ENCODE results near the gene GAL3ST2.
A peak's percentile ranks its signal among the peaks of the same experiment; 100 is the strongest.
"Not testable (repeated sequence)": the region's sequence is repeated elsewhere in the genome, so short reads cannot be mapped to it uniquely, and the experiment has no call there.

Gene GAL3ST2

DNA sequence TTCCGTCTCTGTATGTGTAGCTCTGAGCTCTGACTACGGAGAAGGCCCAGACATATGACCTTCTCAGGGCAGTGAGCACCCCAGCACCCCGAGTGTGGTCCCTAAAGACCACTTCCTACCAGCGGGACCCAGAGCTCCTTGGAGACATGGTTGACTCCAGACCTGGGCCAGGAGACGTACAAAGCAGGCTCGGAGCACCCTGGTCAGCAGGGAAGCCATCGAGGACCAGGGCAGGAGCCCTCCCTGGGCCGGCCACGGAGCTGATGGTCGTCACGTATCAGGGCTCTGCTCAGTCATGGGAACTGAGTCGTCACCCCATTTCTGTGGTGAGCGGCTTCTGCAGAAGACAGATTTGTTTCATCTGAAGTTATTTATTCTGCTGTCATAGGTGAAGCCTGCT lies 19.6 kb downstream of the GAL3ST2 start:
- no peak for DNase-seq

- no peak for DNase-seq
Measured at GRCh38 chr2:241796610-241797138, 20.1 kb downstream of the GAL3ST2 start.

DNA sequence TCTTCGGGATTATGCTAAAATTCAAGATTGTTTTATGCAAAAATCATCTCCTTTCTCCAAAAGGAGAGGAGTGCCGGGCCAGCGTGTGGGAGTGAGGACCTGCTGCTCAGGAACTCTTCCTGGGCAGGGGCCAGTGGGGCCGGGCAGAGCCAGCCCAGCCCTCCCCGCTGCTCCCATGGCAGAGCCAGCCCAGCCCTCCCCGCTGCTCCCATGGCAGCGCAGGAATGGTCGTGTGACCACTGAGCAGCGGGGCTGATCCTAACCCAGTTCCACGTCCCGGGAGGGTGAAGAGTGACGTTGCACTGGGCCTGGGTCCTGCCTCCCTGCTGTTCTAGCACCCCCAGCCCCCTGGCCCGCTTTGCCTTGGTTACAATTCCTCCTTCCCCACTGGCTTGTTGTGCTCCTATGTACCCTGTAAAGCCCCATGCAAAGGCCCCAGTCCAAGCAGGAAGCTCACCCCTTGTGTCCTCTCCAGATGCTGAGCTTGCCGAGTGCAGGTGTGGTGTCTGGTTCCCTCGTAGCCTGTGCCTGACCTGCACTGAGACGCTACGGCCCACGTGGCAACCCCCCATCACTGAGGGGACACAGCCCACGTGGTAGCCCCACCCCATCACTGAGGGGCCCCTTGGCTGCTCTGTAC lies 20.9 kb downstream of the GAL3ST2 start:
- DNase-seq: no peak

DNA sequence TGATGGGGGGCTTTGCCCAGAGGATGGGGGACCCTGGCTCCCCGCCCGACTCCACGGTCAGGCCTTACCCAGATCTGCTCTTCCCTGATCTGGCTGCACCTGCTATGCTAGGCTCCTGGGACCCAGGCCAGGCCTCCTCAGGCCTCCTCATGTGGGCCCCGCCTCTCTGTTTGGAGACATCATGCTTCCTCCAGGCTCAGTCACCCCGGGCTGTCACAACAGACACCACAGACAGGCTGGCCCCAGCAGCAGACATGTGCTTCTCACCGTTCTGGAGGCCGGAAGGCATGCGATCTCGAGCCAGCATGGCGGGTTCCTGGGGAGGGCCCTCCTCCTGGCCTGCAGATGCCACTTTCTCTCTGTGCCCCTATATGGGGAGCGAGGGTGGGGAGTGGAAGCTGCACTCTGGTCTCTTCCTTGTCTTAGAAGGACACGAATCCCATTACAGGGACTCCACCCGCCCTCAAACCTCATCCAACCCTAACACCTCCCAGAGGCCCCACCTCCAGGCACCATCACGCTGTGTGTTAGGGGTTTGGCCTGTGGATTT lies 21.5 kb downstream of the GAL3ST2 start:
- no peak for DNase-seq

- DNase-seq: no peak
Measured at GRCh38 chr2:241798631-241799521, 22.3 kb downstream of the GAL3ST2 start.

- DNase-seq: no peak
Measured at GRCh38 chr2:241799522-241800197, 23.0 kb downstream of the GAL3ST2 start.

DNA sequence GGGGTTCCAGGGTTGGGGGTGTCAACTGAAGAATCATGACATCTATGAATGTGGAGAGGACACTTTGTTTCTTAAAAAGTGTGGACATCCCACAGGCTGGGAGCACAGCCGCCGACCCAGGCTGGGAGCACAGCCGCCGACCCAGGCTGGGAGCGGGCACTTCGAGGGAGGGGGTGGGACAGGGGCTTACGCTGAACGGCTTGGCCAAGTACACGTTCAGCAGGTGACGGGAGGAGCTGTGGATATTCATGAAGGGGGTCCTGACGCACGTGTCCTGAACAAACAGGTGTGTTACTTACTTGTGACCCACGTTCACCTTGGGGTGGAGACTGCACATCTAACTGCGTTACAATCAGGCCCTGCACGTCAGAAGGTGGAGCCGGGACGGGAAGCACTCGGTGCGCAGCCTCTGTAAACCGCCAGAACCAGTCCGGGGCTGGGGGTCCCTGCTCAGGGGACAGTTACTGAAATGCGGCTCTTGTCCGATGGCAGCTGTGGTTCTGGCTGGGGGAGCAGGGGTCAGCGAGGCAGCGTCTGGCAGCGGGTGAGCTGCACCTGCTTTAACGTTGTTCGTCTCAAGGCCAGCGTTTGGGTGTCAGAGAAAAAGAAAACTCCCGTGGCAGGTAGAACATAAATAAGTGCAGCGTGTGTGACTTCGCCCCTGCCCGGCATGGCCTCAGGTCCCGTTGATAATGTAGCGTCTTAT lies 23.7 kb downstream of the GAL3ST2 start:
- not testable (repeated sequence) for DNase-seq

GRCh38 chr2:241801611-241802420 lies 25.2 kb downstream of the GAL3ST2 start:
- DNase-seq: no peak

DNA sequence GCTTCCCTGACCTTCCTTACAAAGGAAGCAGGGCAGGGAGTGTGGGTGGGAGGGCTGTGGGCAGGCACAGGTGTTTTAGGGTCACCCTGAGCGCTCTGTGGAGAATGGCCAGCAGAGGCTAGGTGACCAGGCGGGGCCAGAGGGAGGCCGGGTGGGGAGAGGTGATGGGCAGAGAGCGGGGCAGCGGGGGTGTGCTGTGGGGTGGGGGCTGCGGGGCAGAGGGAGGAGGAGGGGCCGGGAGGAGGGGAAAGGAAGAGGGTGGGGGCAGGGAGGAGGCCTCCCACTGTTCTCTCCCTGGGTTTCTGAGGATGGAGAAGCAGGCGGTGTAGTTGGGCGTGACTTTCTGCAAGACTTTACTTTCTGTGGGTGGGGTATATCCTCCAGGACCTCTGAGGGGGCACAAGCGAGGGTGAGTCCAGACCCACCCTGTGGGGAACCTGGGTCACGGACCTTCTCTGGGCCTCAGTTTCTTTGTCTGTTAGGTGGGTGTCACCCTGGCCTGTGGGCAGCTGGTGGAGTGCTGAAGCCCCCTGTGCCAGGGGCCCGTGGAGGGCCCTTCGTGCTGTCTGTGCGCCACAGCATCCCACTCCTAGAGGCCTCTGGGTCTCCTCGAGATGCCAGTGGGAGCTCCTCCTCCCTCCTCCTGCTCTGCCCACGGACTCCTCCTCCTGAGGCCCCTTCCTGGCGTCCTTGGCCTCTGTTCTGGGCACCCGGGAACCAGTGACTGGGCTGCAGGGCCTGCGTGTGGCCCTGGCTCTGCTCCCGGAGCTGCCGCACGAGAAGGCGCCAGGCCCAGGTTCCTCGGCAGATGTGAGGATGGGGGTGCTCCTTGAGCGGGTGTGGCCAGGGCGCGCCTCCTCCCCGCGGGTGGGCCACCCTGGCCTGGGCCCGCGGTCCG lies 26.0 kb downstream of the GAL3ST2 start:
- DNase-seq: no peak

- DNase-seq: peak; percentile 0 to 8
Measured at GRCh38 chr2:241803387-241804325, 27.0 kb downstream of the GAL3ST2 start.

DNA sequence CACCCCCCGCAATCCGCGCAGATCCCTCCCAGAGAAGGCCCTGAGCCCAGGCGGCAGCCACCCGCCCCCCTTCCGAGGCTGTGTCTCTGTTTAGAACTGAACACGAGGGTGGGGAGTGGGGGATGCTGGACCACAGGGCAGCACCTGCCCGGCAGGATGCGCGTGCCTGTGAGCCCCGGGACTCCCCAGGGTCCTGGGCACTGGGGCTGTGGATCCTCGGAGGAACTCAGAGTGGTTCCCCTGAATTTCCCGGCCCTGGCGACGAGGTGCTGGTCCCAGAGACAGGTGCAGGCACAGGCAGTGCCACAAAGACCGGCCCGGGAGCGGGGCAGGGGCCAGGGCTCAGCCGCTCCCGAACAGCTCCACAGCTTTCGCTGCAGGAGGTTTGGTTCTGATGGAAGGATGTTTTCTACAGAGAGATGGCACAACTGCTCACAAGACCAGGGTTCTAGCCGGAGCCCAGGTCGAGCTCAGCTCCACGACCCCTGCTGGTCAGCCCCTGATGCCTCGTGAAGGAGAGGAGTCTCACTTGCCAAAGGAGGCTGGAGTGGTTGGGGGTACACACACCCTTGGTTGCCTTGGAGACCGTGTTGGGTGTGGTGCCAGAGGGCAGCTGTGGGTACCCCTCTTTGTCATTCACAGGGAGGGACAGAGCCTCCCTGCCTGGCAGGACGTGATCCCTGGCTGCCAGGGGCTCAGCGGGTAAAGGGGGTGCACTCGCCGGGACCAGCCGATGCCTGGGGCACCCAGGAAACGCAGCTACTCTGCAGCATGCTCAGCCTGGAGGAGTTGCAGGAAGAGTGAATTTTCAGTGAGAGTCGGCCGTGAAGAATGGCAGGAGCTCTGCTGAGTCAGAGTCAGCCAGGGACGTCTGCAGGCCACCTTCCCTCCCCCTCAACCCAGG lies 28.0 kb downstream of the GAL3ST2 start:
- DNase-seq: peak; percentile 12 to 36

GRCh38 chr2:241806217-241806616 lies 29.6 kb downstream of the GAL3ST2 start:
- DNase-seq: not testable (repeated sequence)

- DNase-seq: no peak
Measured at GRCh38 chr2:241808051-241808720, 31.6 kb downstream of the GAL3ST2 start.

GRCh38 chr2:241808721-241809382 lies 32.2 kb downstream of the GAL3ST2 start, which contains the start of gene NEU4:
TSS of gene NEU4 (plus strand) at chr2:241809193. CDS start at chr2:241814485, 5,292 bp downstream.
- DNase-seq: no peak

DNA sequence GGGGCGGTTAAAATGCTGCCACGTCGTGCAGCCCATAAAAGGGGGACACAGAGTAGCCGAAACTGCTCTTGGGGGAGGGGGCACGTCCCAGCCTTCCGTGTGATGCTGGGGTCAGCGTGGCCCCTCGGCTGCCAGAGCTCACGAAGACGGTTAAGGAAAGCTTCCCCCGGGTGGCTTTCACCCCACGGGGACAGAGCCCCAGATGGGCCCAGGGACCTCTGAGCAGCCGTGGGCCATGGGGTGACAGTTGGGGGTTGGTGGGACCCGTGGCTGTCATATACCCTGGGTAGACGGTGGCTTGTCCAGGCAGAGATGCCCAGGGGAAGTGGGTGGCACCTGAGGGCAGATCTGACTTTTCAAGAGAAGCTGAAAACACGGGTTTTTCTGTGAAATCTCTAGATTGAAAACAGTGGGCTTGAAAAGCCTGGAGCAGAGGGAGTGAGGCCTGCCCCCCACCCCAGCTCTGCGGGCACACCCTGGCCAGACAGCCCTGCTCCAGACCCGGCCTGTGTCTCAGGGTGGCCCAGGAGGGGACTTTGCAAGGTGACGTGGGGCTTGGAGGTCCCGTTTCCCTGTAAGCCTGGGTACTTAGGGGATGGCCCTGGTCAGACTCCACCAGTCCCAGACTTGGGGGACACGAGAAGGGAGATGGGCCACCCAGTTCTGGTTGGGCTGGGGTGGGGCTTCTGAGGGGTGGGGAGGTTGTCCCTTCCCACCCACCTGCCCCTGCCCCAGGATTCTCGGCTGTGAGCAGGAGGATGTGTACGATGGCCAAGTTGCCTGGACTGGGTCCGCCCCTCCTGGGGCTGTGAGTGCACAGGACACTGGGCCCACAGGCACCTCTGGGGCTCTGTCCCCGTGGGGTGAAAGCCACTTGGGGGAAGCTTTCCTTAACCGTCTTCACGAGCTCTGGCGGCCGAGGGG lies 33.0 kb downstream of the GAL3ST2 start:
- no peak for DNase-seq
